A549 (cell line): ENCODE results near the gene TOP3B. TPM values are rescaled to one million over a fixed set of nuclear protein-coding genes. Genes with fewer than 3 reads are reported as not detected.

Source experiments
- ATAC-seq, 2 experiments: fragments of 200-7000 bp in 1 of 2; fragments of >200 bp in 1 of 2; cut with Nextera tagmentation in 1 of 2; cut with Tn5 transposase in 1 of 2; 3 replicates each; pipeline versions ENCODE4 v1.8.0 to v1.9.1; 2018 to 2020; ENCODE audit warnings: mild to moderate bottlenecking in 1 of 2, moderate library complexity in 1 of 2
- CTCF ChIA-PET: fragments of 300-600 bp; sonication (Branson Sonifier 250); formaldehyde crosslinking; extraction: SDS; loops from one replicate; lab custom pipeline; 2021; ENCODE audit warnings: antibody characterized with exemption, inconsistent platforms; lab: Yijun Ruan, JAX
- POLR2A ChIA-PET: fragments of 350-600 bp; formaldehyde crosslinking; extraction: SDS; loops from one replicate; lab custom pipeline; 2021; ENCODE audit warnings: antibody characterized with exemption, inconsistent platforms; lab: Yijun Ruan, JAX
- DNase-seq, 2 experiments: peaks; one replicate each; pipeline versions ENCODE4 v3.0.0 to v3.0.0-alpha.2; 2011 to 2016; ENCODE audit warnings: low read depth in 1 of 2, low spot score in 1 of 2
- FAIRE-seq: peaks from 2 replicates; lab custom pipeline; 2011; peaks lifted over from hg19 to GRCh38; lab: Jason Lieb, UNC
- H3K27ac ChIP-seq, 2 experiments: fragments of >200 bp; sonication (Bioruptor Twin); formaldehyde crosslinking; 3 replicates each; pipeline ENCODE4 v1.5.1; 2016 to 2017
- H3K4me1 ChIP-seq: fragments of >200 bp; sonication (Bioruptor Twin); formaldehyde crosslinking; 3 replicates; pipeline ENCODE4 v1.6.1; 2016
- H3K4me2 ChIP-seq: fragments of >200 bp; sonication (Bioruptor Twin); formaldehyde crosslinking; 3 replicates; pipeline ENCODE4 v1.6.1; 2016
- H3K4me3 ChIP-seq: fragments of >200 bp; sonication (Bioruptor Twin); formaldehyde crosslinking; 3 replicates; pipeline ENCODE4 v1.5.1; 2016
- H3K9me3 ChIP-seq: fragments of >200 bp; sonication (Bioruptor Twin); formaldehyde crosslinking; 3 replicates; pipeline ENCODE4 v1.6.1; 2016
- CEBPB ChIP-seq, 2 experiments: fragments of >200 bp in 1 of 2; sonication (Bioruptor Twin) in 1 of 2; formaldehyde crosslinking in 1 of 2; IDR thresholded peaks; 2 replicates each; pipeline ENCODE4 v1.6.1; 2012 to 2016
- CHD2 ChIP-seq: fragments of 150-350 bp; IDR thresholded peaks from 2 replicates; pipeline ENCODE4 v1.6.1; 2014; ENCODE audit warnings: low read length; ENCODE audit not compliant: partially characterized antibody
- CHD4 ChIP-seq: fragments of 200-600 bp; sonication (generic); IDR thresholded peaks from 2 replicates; pipeline ENCODE4 v1.6.1; 2016; ENCODE audit warnings: antibody characterized with exemption, mild to moderate bottlenecking, borderline replicate concordance
- EHF ChIP-seq: fragments of 250-450 bp; sonication (Bioruptor Pico); IDR thresholded peaks from 2 replicates; pipeline ENCODE4 v1.5.0; 2020; ENCODE audit warnings: mild to moderate bottlenecking
- EP300 ChIP-seq, 2 experiments: fragments of >200 bp; sonication (Bioruptor Twin); formaldehyde crosslinking; IDR thresholded peaks; 2 replicates in 1 of 2; 3 replicates in 1 of 2; pipeline ENCODE4 v1.6.1; 2016 to 2017
- FOXS1 ChIP-seq: fragments of 250-450 bp; sonication (Bioruptor Pico); IDR thresholded peaks from 2 replicates; pipeline ENCODE4 v1.5.0; 2020; ENCODE audit warnings: mild to moderate bottlenecking, moderate library complexity
- HDAC2 ChIP-seq: fragments of 200-600 bp; sonication (generic); IDR thresholded peaks from 2 replicates; pipeline ENCODE4 v1.6.1; 2016
- HEYL ChIP-seq: fragments of 250-450 bp; sonication (Bioruptor Pico); IDR thresholded peaks from 2 replicates; pipeline ENCODE4 v1.8.0; 2021; ENCODE audit warnings: mild to moderate bottlenecking, moderate library complexity
- JUNB ChIP-seq: fragments of >200 bp; sonication (Bioruptor Twin); formaldehyde crosslinking; IDR thresholded peaks from 2 replicates; pipeline ENCODE4 v1.6.1; 2016
- MAX ChIP-seq: IDR thresholded peaks from 2 replicates; pipeline ENCODE4 v1.6.1; 2012
- MAZ ChIP-seq: fragments of 150-350 bp; IDR thresholded peaks from 2 replicates; pipeline ENCODE4 v1.6.1; 2014; ENCODE audit warnings: antibody characterized with exemption, low read depth, low read length, borderline replicate concordance
- MYC ChIP-seq: IDR thresholded peaks from 2 replicates; pipeline ENCODE4 v1.6.1; 2012; ENCODE audit warnings: mild to moderate bottlenecking, inconsistent platforms, low read length, improper control_type of control experiment, borderline replicate concordance
- NFE2L2 ChIP-seq: fragments of 150-350 bp; conservative IDR thresholded peaks from 2 replicates; pipeline ENCODE4 v1.6.1; 2014; ENCODE audit warnings: low read length
- NR3C1 ChIP-seq: fragments of >200 bp; sonication (Bioruptor Twin); formaldehyde crosslinking; IDR thresholded peaks from 3 replicates; pipeline ENCODE4 v1.6.1; 2017
- PHF8 ChIP-seq: fragments of 200-600 bp; sonication (generic); IDR thresholded peaks from 2 replicates; pipeline ENCODE4 v1.6.1; 2016; ENCODE audit warnings: low read depth, mild to moderate bottlenecking, antibody characterized with exemption, moderate library complexity, borderline replicate concordance
- POLR2AphosphoS2 ChIP-seq: conservative IDR thresholded peaks from 2 replicates; pipeline ENCODE4 v1.6.1; 2012; ENCODE audit warnings: low read length, improper control_type of control experiment, inconsistent platforms
- RAD21 ChIP-seq, 2 experiments: fragments of >200 bp in 1 of 2; sonication (Bioruptor Twin) in 1 of 2; formaldehyde crosslinking in 1 of 2; IDR thresholded peaks in 1 of 2; conservative IDR thresholded peaks in 1 of 2; 2 replicates in 1 of 2; 3 replicates in 1 of 2; pipeline ENCODE4 v1.6.1; 2012 to 2018; ENCODE audit warnings: inconsistent platforms in 1 of 2
- RARB ChIP-seq: fragments of 250-450 bp; sonication (Bioruptor Pico); IDR thresholded peaks from 2 replicates; pipeline ENCODE4 v1.8.0; 2021; ENCODE audit warnings: mild to moderate bottlenecking, moderate library complexity
- RCOR1 ChIP-seq: fragments of 150-350 bp; IDR thresholded peaks from 2 replicates; pipeline ENCODE4 v1.6.1; 2014; ENCODE audit warnings: antibody characterized with exemption, low read length, low read depth
- RNF2 ChIP-seq: fragments of 200-600 bp; sonication (generic); IDR thresholded peaks from 2 replicates; pipeline ENCODE4 v1.6.1; 2016; ENCODE audit warnings: low read depth, mild to moderate bottlenecking, antibody characterized with exemption, moderate library complexity, borderline replicate concordance
- SMC3 ChIP-seq: fragments of >200 bp; sonication (Bioruptor Twin); formaldehyde crosslinking; IDR thresholded peaks from 3 replicates; pipeline ENCODE4 v1.6.1; 2018; ENCODE audit warnings: inconsistent platforms
- TP53 ChIP-seq: fragments of 250-450 bp; sonication (Bioruptor Pico); IDR thresholded peaks from 2 replicates; pipeline ENCODE4 v1.5.0; 2021; ENCODE audit warnings: mild to moderate bottlenecking, moderate library complexity
- ZC3H11A ChIP-seq: fragments of 450-650 bp; IDR thresholded peaks from 2 replicates; pipeline ENCODE4 v1.6.1; 2014; ENCODE audit warnings: antibody characterized with exemption, mild to moderate bottlenecking
- WGBS: methylation state at CpG from one replicate; pipeline ENCODE4 v1.1.6; 2017; ENCODE audit errors: missing lambda C conversion rate; 5-methylcytosine and 5-hydroxymethylcytosine counted together
- polyA plus RNA-seq, 4 experiments: library from polyadenylated mRNA; depleted of rRNA in 3 of 4; stranded (reverse); fragments of >200 nt; fragmentation: RNase III in 1 of 4; extraction: RNeasy Plus Mini Kit Qiagen cat#74134 plus additional on column Dnase treatment in 1 of 4; gene quantifications; 2 replicates in 3 of 4; 3 replicates in 1 of 4; pipeline ENCODE4 v1.2.3, GENCODE V29; 2011 to 2017
- TF ChIP-seq, protein P1 (sequence below): fragments of >200 bp; sonication (Bioruptor Twin); formaldehyde crosslinking; IDR thresholded peaks from 3 replicates; pipeline ENCODE4 v1.5.1; 2016
- TF ChIP-seq, protein P2 (sequence below): IDR thresholded peaks from 2 replicates; pipeline ENCODE4 v1.6.1; 2012; ENCODE audit warnings: low read depth, borderline replicate concordance

The TOP3B gene
- polyA plus RNA-seq, 2 of the 4 experiments (the other 2 are of a cell fraction): 11.5 to 19.8 TPM

GRCh38 chr22:22014285-22014659 lies 31.7 kb upstream of the TOP3B start:
- FAIRE-seq: no peak

GRCh38 chr22:22013559-22014284 lies 31.1 kb upstream of the TOP3B start:
- TF ChIP-seq RARB (no peak), CHD2 (no peak), TP53 (CRISPR knock-in tag) (no peak), RCOR1 (no peak), CEBPB (IDR thresholded peaks at IDR 0.05) (no peak), HDAC2 (no peak), NR3C1 (no peak), CHD4 (no peak), EHF (CRISPR knock-in tag) (no peak), ZC3H11A (no peak), SMC3 (no peak)
- TF ChIP-seq, protein P1, sequence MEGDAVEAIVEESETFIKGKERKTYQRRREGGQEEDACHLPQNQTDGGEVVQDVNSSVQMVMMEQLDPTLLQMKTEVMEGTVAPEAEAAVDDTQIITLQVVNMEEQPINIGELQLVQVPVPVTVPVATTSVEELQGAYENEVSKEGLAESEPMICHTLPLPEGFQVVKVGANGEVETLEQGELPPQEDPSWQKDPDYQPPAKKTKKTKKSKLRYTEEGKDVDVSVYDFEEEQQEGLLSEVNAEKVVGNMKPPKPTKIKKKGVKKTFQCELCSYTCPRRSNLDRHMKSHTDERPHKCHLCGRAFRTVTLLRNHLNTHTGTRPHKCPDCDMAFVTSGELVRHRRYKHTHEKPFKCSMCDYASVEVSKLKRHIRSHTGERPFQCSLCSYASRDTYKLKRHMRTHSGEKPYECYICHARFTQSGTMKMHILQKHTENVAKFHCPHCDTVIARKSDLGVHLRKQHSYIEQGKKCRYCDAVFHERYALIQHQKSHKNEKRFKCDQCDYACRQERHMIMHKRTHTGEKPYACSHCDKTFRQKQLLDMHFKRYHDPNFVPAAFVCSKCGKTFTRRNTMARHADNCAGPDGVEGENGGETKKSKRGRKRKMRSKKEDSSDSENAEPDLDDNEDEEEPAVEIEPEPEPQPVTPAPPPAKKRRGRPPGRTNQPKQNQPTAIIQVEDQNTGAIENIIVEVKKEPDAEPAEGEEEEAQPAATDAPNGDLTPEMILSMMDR: no peak
- TF ChIP-seq, all 56 proteins: peak for 0
- H3K4me1 ChIP-seq: no peaks in the 10 kb centered on the region
- no peak overlapping the region for H3K4me3 ChIP-seq
- H3K27ac ChIP-seq: no peak overlapping the region
- FAIRE-seq (no peak), ATAC-seq (no peak), DNase-seq (no peak)
- WGBS: 54% methylated on average over 7 of the region's 7 CpGs
- ChIA-PET CTCF (no interaction called here), POLR2A (no interaction called here)
- no peaks in the 10 kb centered on the region for H3K9me3 ChIP-seq
- no peak overlapping the region for H3K4me2 ChIP-seq

More at GRCh38 chr22:22014285-22014659, 31.7 kb upstream of the TOP3B start:
- Histone ChIP-seq H3K4me1 (no peaks in the 10 kb centered on the region), H3K4me3 (no peak overlapping the region), H3K4me2 (no peak overlapping the region), H3K9me3 (no peaks in the 10 kb centered on the region)
- POLR2A ChIA-PET: no interaction called here
- CTCF ChIA-PET: no interaction called here
- 34% methylated on average over 9 of the region's 9 CpGs for WGBS
- ATAC-seq: no peak
- TF ChIP-seq FOXS1 (no peak), ZC3H11A (no peak), RCOR1 (no peak), MAX (no peak), MAZ (no peak), MYC (no peak), EP300 (IDR thresholded peaks at IDR 0.05) (no peak), JUNB (no peak), NFE2L2 (no peak), PHF8 (no peak), POLR2AphosphoS2 (no peak), RNF2 (no peak), HEYL (CRISPR knock-in tag) (no peak)
- TF ChIP-seq, protein P2, sequence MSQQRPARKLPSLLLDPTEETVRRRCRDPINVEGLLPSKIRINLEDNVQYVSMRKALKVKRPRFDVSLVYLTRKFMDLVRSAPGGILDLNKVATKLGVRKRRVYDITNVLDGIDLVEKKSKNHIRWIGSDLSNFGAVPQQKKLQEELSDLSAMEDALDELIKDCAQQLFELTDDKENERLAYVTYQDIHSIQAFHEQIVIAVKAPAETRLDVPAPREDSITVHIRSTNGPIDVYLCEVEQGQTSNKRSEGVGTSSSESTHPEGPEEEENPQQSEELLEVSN: no peak
- TF ChIP-seq, all 56 proteins: peak for 0
- no peak for DNase-seq
- H3K27ac ChIP-seq: no peak overlapping the region

- TF ChIP-seq HEYL (CRISPR knock-in tag) (no peak), RARB (no peak), CHD4 (no peak), RAD21 (conservative IDR thresholded peaks at IDR 0.05 in 1 of 2, IDR thresholded peaks at IDR 0.05 in 1 of 2) (no peak)
- CTCF ChIA-PET: no interaction called here
- ATAC-seq: no peak
- no peak overlapping the region for H3K4me2 ChIP-seq
- H3K4me3 ChIP-seq: no peak overlapping the region
- H3K9me3 ChIP-seq: no peaks in the 10 kb centered on the region
- no peak overlapping the region for H3K27ac ChIP-seq
- FAIRE-seq: no peak
- DNase-seq: no peak
- 0% methylated on average over 1 of the region's 1 CpG for WGBS
- POLR2A ChIA-PET: no interaction called here
- no peaks in the 10 kb centered on the region for H3K4me1 ChIP-seq
Observed at GRCh38 chr22:22011964-22012363, 29.4 kb upstream of the TOP3B start.
